Liver (tissue), 9 donors: ENCODE results near the gene FRAS1. TPM values are rescaled to one million over a fixed set of nuclear protein-coding genes. Genes with fewer than 3 reads are reported as not detected.

Experiments used
- DNase-seq: peaks from one replicate; pipeline ENCODE4 v3.0.0-alpha.2; 2017; ENCODE audit warnings: low spot score
- H3K27ac ChIP-seq, 2 donors: one replicate each; pipeline ENCODE4 v1.7.0; 2013; ENCODE audit warnings: inconsistent platforms in 2 of 2, low read length in 2 of 2, control low read depth in 1 of 2, low read depth in 1 of 2, mild to moderate bottlenecking in 1 of 2
- H3K27me3 ChIP-seq, 4 donors: one replicate each; pipeline versions ENCODE4 v1.6.1 to v1.7.0; 2013; ENCODE audit warnings: low read length in 3 of 4, inconsistent platforms in 1 of 4, mild to moderate bottlenecking in 1 of 4, moderate library complexity in 1 of 4; ENCODE audit not compliant: control insufficient read depth in 4 of 4, insufficient read depth in 4 of 4
- H3K36me3 ChIP-seq, 4 donors: one replicate each; pipeline versions ENCODE4 v1.6.1 to v1.7.0; 2013; ENCODE audit warnings: low read length in 3 of 4, mild to moderate bottlenecking in 3 of 4, low read depth in 1 of 4, moderate library complexity in 1 of 4; ENCODE audit not compliant: control insufficient read depth in 4 of 4, insufficient read depth in 3 of 4
- H3K4me1 ChIP-seq, 4 donors: one replicate each; pipeline versions ENCODE4 v1.6.1 to v1.7.0; 2013; ENCODE audit warnings: low read length in 3 of 4, mild to moderate bottlenecking in 3 of 4, moderate library complexity in 1 of 4; ENCODE audit not compliant: control insufficient read depth in 4 of 4, insufficient read depth in 4 of 4
- H3K4me3 ChIP-seq, 3 donors: one replicate each; pipeline versions ENCODE4 v1.6.1 to v1.7.0; 2013; ENCODE audit warnings: low read length in 3 of 3, control low read depth in 1 of 3, low read depth in 1 of 3, mild to moderate bottlenecking in 1 of 3
- H3K9ac ChIP-seq, 2 donors: one replicate each; pipeline ENCODE4 v1.7.0; 2013; ENCODE audit warnings: low read length in 2 of 2, mild to moderate bottlenecking in 2 of 2, moderate library complexity in 2 of 2, control low read depth in 1 of 2, low read depth in 1 of 2
- H3K9me3 ChIP-seq, 4 donors: one replicate each; pipeline versions ENCODE4 v1.6.1 to v1.7.0; 2013; ENCODE audit warnings: low read length in 3 of 4; ENCODE audit not compliant: control insufficient read depth in 4 of 4
- ATF3 ChIP-seq: IDR thresholded peaks from 2 replicates; pipeline ENCODE4 v1.6.1; 2016; ENCODE audit warnings: antibody characterized with exemption
- EGR1 ChIP-seq, 2 donors: IDR thresholded peaks; 2 replicates each; pipeline ENCODE4 v1.6.1; 2016 to 2018; ENCODE audit warnings: antibody characterized with exemption in 2 of 2, low read depth in 2 of 2
- FOXA2 ChIP-seq: IDR thresholded peaks from 2 replicates; pipeline ENCODE4 v1.6.1; 2016; ENCODE audit warnings: antibody characterized with exemption
- GABPA ChIP-seq, 2 donors: IDR thresholded peaks in 1 of 2; conservative IDR thresholded peaks in 1 of 2; 2 replicates each; pipeline ENCODE4 v1.6.1; 2016; ENCODE audit warnings: antibody characterized with exemption in 2 of 2, mild to moderate bottlenecking in 1 of 2, moderate library complexity in 1 of 2
- HNF4A ChIP-seq, 2 donors: conservative IDR thresholded peaks; 2 replicates each; pipeline ENCODE4 v1.6.1; 2016; ENCODE audit warnings: antibody characterized with exemption in 2 of 2, mild to moderate bottlenecking in 2 of 2
- HNF4G ChIP-seq: IDR thresholded peaks from 2 replicates; pipeline ENCODE4 v1.6.1; 2016; ENCODE audit warnings: antibody characterized with exemption
- NR2F2 ChIP-seq: IDR thresholded peaks from 2 replicates; pipeline ENCODE4 v1.6.1; 2016; ENCODE audit warnings: antibody characterized with exemption
- RAD21 ChIP-seq, 2 donors: IDR thresholded peaks; 2 replicates each; pipeline ENCODE4 v1.6.1; 2016; ENCODE audit warnings: antibody characterized with exemption in 2 of 2, mild to moderate bottlenecking in 2 of 2
- RXRA ChIP-seq, 2 donors: IDR thresholded peaks; 2 replicates each; pipeline ENCODE4 v1.6.1; 2017 to 2018; ENCODE audit warnings: antibody characterized with exemption in 2 of 2, mild to moderate bottlenecking in 1 of 2
- SP1 ChIP-seq: IDR thresholded peaks from 2 replicates; pipeline ENCODE4 v1.6.1; 2018; ENCODE audit warnings: antibody characterized with exemption, mild to moderate bottlenecking
- TAF1 ChIP-seq: conservative IDR thresholded peaks from 2 replicates; pipeline ENCODE4 v1.6.1; 2016; ENCODE audit warnings: antibody characterized with exemption, mild to moderate bottlenecking
- YY1 ChIP-seq: IDR thresholded peaks from 2 replicates; pipeline ENCODE4 v1.6.1; 2016; ENCODE audit warnings: antibody characterized with exemption, mild to moderate bottlenecking
- WGBS: extraction: QIAGEN DNeasy Blood & Tissue Kit; methylation state at CpG from one replicate; pipeline ENCODE4 v1.1.7; 2013; 5-methylcytosine and 5-hydroxymethylcytosine counted together
- polyA plus RNA-seq, 2 donors: library from polyadenylated mRNA; stranded (reverse) in 1 of 2; unstranded in 1 of 2; fragments of 200-250 nt in 1 of 2; fragments of >200 nt in 1 of 2; fragmentation: Nextera tagmentation in 1 of 2; extraction: Ambion mirVana in 1 of 2; gene quantifications; one replicate each; pipeline versions ENCODE4 v1.2.1 to v1.2.3, GENCODE V29; 2013 to 2015
- total RNA-seq, 2 donors: library from RNA; depleted of rRNA; stranded (reverse); fragments of >200 nt; gene quantifications; one replicate each; pipeline ENCODE4 v1.2.3, GENCODE V29; 2014
- TF ChIP-seq, protein P1 (sequence below): IDR thresholded peaks from 2 replicates; pipeline ENCODE4 v1.6.1; 2016; ENCODE audit warnings: antibody characterized with exemption
- TF ChIP-seq, protein P2 (sequence below): IDR thresholded peaks from 2 replicates; pipeline ENCODE4 v1.6.1; 2016; ENCODE audit warnings: antibody characterized with exemption, mild to moderate bottlenecking
- TF ChIP-seq, protein P3 (sequence below): fragments of 150-350 bp; IDR thresholded peaks from 2 replicates; pipeline ENCODE4 v1.5.1; 2017; ENCODE audit warnings: improper control_type of control experiment, low read depth, low read length; ENCODE audit not compliant: missing input control
- donor health status: healthy.
- donor health status: healthy.
- donor health status: healthy.
- donor health status: healthy.
- donor health status: healthy.

The FRAS1 gene
- total and polyA plus RNA-seq, 4 donors: 0.08 to 6.0 (median 1.1) TPM

DNA sequence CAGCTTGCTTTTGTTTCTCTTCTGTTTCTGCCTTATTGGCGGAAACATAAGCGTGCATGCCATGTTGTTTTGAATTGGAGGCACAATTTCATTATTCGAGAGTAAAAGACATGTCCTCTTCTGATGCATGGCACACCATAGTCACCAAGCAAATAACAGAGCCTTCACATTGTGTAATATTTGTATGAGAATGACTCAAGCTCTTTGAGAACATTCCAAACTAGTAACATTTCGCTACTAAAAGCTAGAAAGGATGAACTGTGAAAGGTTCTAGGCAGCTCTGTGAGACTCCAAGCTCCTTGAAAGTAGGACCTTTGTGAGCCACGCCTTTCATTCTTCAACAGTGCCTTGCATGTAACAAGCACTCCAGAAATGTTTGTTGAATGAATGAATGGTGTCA lies 485.2 kb downstream of the FRAS1 start:
- 85% methylated on average over 5 of the region's 5 CpGs for WGBS
- Histone ChIP-seq H3K36me3 (no peaks in the 10 kb centered on the region), H3K4me1 (no peaks in the 10 kb centered on the region), H3K27me3 (no peaks in the 10 kb centered on the region), H3K4me3 (no peak overlapping the region), H3K9ac (no peak overlapping the region), H3K9me3 (no peaks in the 10 kb centered on the region), H3K27ac (no peak overlapping the region)
- TF ChIP-seq EGR1 (IDR thresholded peaks at IDR 0.05; ENCODE audit: low read depth in 2 of 2): no peak
- TF ChIP-seq, protein P1, sequence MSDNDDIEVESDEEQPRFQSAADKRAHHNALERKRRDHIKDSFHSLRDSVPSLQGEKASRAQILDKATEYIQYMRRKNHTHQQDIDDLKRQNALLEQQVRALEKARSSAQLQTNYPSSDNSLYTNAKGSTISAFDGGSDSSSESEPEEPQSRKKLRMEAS: no peak
- TF ChIP-seq HNF4A (conservative IDR thresholded peaks at IDR 0.05): no peak
- TF ChIP-seq YY1: no peak
- TF ChIP-seq RXRA (IDR thresholded peaks at IDR 0.05): no peak
- no peak for TF ChIP-seq TAF1
- no peak for TF ChIP-seq NR2F2
- TF ChIP-seq GABPA (IDR thresholded peaks at IDR 0.05 in 1 of 2, conservative IDR thresholded peaks at IDR 0.05 in 1 of 2): no peak
- no peak for DNase-seq

DNA sequence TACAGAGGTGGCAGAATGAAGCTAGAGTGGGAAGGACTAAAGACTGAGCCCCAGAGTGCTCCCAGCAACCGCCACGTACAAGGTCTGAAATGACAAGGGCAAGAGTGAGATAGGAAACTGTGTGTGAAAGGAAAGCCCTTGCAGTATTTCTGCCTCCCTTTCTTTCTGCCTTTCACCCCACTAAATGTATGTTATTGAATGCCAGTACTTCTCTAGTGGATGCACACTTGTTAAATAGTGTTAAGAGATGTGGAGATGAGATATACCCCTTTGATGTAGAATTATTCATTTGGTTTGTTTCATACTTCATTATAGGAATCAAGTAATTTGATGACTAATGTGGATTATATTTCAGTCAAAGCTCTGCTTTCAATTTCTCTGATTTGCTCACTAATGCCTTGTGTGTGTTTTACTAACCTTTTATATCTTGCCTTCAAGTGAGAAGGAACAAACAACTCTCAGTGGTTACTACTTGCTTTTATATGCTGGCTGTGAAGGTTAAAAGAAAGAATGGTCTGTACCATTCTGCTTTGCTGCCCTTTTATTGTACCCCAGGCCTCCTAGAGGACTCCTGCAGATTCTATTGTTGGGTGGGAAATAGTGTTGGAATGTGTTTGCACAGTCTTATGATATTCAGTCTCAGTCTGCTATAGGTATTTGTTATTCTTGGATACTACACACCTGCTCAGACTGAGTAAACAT lies 486.5 kb downstream of the FRAS1 start:
- Histone ChIP-seq H3K36me3 (no peaks in the 10 kb centered on the region), H3K4me1 (no peaks in the 10 kb centered on the region), H3K27me3 (no peaks in the 10 kb centered on the region), H3K4me3 (no peak overlapping the region), H3K9ac (no peak overlapping the region), H3K27ac (no peak overlapping the region), H3K9me3 (no peaks in the 10 kb centered on the region)
- TF ChIP-seq HNF4G: no peak
- no peak for TF ChIP-seq HNF4A (conservative IDR thresholded peaks at IDR 0.05)
- no peak for TF ChIP-seq EGR1 (IDR thresholded peaks at IDR 0.05; ENCODE audit: low read depth in 2 of 2)
- no peak for TF ChIP-seq ATF3
- TF ChIP-seq GABPA (IDR thresholded peaks at IDR 0.05 in 1 of 2, conservative IDR thresholded peaks at IDR 0.05 in 1 of 2): no peak
- TF ChIP-seq, protein P2, sequence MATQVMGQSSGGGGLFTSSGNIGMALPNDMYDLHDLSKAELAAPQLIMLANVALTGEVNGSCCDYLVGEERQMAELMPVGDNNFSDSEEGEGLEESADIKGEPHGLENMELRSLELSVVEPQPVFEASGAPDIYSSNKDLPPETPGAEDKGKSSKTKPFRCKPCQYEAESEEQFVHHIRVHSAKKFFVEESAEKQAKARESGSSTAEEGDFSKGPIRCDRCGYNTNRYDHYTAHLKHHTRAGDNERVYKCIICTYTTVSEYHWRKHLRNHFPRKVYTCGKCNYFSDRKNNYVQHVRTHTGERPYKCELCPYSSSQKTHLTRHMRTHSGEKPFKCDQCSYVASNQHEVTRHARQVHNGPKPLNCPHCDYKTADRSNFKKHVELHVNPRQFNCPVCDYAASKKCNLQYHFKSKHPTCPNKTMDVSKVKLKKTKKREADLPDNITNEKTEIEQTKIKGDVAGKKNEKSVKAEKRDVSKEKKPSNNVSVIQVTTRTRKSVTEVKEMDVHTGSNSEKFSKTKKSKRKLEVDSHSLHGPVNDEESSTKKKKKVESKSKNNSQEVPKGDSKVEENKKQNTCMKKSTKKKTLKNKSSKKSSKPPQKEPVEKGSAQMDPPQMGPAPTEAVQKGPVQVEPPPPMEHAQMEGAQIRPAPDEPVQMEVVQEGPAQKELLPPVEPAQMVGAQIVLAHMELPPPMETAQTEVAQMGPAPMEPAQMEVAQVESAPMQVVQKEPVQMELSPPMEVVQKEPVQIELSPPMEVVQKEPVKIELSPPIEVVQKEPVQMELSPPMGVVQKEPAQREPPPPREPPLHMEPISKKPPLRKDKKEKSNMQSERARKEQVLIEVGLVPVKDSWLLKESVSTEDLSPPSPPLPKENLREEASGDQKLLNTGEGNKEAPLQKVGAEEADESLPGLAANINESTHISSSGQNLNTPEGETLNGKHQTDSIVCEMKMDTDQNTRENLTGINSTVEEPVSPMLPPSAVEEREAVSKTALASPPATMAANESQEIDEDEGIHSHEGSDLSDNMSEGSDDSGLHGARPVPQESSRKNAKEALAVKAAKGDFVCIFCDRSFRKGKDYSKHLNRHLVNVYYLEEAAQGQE: no peak
- TF ChIP-seq SP1: no peak
- TF ChIP-seq, protein P1: no peak
- 89% methylated on average over 2 of the region's 2 CpGs for WGBS
- DNase-seq: no peak

DNA sequence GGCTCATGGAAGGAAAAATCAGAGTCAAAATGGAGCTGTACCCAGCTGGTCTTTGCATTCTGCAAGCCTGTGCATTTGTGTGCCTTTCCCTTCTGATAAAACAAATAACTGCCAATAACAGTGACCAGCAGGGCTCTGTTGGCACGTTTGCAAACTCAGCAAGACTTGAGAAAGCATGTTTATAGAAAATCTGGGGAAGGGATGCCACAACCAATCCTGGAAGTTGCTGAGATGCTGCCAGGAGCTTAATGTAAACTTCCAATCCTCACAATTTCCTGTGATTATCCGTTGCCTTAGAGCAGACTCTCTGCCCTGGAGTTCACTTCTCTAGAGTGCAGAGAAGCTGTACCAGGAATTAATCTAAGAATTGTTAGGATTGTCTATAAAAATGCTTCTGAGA lies 487.6 kb downstream of the FRAS1 start:
- no peaks in the 10 kb centered on the region for H3K9me3 ChIP-seq
- no peak for DNase-seq
- H3K4me1 ChIP-seq: no peaks in the 10 kb centered on the region
- H3K4me3 ChIP-seq: no peak overlapping the region
- TF ChIP-seq RAD21 (IDR thresholded peaks at IDR 0.05): no peak
- no peak for TF ChIP-seq YY1
- TF ChIP-seq, protein P3, sequence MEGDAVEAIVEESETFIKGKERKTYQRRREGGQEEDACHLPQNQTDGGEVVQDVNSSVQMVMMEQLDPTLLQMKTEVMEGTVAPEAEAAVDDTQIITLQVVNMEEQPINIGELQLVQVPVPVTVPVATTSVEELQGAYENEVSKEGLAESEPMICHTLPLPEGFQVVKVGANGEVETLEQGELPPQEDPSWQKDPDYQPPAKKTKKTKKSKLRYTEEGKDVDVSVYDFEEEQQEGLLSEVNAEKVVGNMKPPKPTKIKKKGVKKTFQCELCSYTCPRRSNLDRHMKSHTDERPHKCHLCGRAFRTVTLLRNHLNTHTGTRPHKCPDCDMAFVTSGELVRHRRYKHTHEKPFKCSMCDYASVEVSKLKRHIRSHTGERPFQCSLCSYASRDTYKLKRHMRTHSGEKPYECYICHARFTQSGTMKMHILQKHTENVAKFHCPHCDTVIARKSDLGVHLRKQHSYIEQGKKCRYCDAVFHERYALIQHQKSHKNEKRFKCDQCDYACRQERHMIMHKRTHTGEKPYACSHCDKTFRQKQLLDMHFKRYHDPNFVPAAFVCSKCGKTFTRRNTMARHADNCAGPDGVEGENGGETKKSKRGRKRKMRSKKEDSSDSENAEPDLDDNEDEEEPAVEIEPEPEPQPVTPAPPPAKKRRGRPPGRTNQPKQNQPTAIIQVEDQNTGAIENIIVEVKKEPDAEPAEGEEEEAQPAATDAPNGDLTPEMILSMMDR: no peak
- TF ChIP-seq FOXA2: no peak
- no peak for TF ChIP-seq ATF3
- peaks cover 0 to 3% (median 0%) of the 10 kb centered on the region in 4 donors for H3K27me3 ChIP-seq
- no peak overlapping the region for H3K9ac ChIP-seq
- H3K36me3 ChIP-seq: no peaks in the 10 kb centered on the region
- 39% methylated on average over 2 of the region's 2 CpGs for WGBS
- H3K27ac ChIP-seq: no peak overlapping the region
